ENCODE measurements around the gene ABCD1. TPM values are rescaled to one million over a fixed set of nuclear protein-coding genes. Genes with fewer than 3 reads are reported as not detected.

The ABCD1 gene
- total and polyA plus RNA-seq, 10 of the 15 experiments (the other 5 are each of a cell fraction or from before 2014, with no cell fraction given): 0.13 to 6.5 (median 1.4) TPM

DNA sequence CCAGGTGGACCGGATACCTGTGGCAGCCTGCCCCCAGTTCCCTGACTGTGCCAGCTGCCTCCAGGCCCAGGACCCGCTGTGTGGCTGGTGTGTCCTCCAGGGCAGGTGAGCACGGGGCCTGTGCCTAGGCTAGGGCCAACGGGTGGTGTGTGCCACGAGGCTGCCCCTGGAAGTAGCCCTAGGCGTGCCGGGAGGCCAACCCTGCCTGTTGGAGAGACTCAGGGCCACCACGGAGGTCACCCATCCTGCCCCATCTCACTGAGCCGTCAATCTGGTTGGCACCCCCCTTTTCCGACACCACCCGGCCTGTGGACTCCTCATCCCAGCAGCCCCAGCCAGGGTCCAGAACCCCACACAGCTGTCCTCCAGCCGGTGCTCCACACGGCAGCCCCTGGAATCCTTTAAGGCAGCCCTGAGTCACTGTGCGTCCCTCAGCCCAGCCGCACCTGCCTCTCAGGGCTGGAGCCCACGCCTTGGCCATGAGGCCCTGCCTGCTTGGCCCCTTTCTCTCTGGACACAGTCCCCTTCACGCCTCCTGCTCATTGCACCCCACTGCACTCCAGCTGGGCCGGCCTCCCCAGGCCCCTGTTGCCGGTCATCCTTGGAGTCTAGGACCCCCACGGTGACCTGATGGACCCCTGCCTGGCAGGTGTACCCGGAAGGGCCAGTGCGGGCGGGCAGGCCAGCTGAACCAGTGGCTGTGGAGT lies 44.7 kb downstream of the ABCD1 start:
- BruUV-seq (replicated peaks): no TSS peak
- no peak overlapping the region for H2AFZ ChIP-seq (ENCODE audit: control insufficient read depth, low read depth, low read length)
- FAIRE-seq (no peak), ATAC-seq (no peak), DNase-seq (ENCODE audit: low read depth, low spot score) (no peak)
- CTCF ChIA-PET: no interaction called here
- H3K27ac ChIP-seq (ENCODE audit: control insufficient read depth, insufficient read depth): no peak overlapping the region
- H3K4me2 ChIP-seq (ENCODE audit: control insufficient read depth, insufficient read depth): no peak overlapping the region
- no peaks in the 10 kb centered on the region for H3K27me3 ChIP-seq (replicated peaks in 1 of 2; ENCODE audit: control insufficient read depth in 2 of 2, insufficient read depth in 2 of 2, low read length in 1 of 2)
- in situ Hi-C loops (cut with MboI): no loop called here
- H3K4me3 ChIP-seq: no peak overlapping the region
- 54% methylated on average over 22 of the region's 23 CpGs for WGBS (ENCODE audit: insufficient coverage, insufficient replicate concordance, low lambda C conversion rate, missing lambda C conversion rate)
- H3K9ac ChIP-seq (ENCODE audit: control insufficient read depth, insufficient read depth, low read length): no peak overlapping the region
- intact Hi-C loops (cut with micrococcal nuclease; ENCODE audit: unreplicated experiment): no loop called here
- SMC1A ChIA-PET (ENCODE audit: uncharacterized antibody, unreplicated experiment): no interaction called here
- H4K20me1 ChIP-seq (ENCODE audit: control insufficient read depth, insufficient read depth): no peaks in the 10 kb centered on the region
- H3K4me1 ChIP-seq (ENCODE audit: control insufficient read depth, insufficient read depth, low read length): no peaks in the 10 kb centered on the region
- no peaks in the 10 kb centered on the region for H3K36me3 ChIP-seq (ENCODE audit: control insufficient read depth in 2 of 2, insufficient read depth in 2 of 2, low read length in 1 of 2)
- POLR2A ChIA-PET: no interaction called here
- RAD21 ChIA-PET (ENCODE audit: unreplicated experiment): no interaction called here
- H3K9me3 ChIP-seq (replicated peaks; ENCODE audit: control insufficient read depth, insufficient read depth, low read length): no peaks in the 10 kb centered on the region; the same call in 2 of the 3 replicates
- no peaks in the 10 kb centered on the region for H3K79me2 ChIP-seq (ENCODE audit: control insufficient read depth, insufficient read depth, low read length)
- TF ChIP-seq SIX5 (IDR thresholded peaks at IDR 0.05; ENCODE audit: low read depth, low read length, severe bottlenecking): no peak
- TF ChIP-seq, protein P1, sequence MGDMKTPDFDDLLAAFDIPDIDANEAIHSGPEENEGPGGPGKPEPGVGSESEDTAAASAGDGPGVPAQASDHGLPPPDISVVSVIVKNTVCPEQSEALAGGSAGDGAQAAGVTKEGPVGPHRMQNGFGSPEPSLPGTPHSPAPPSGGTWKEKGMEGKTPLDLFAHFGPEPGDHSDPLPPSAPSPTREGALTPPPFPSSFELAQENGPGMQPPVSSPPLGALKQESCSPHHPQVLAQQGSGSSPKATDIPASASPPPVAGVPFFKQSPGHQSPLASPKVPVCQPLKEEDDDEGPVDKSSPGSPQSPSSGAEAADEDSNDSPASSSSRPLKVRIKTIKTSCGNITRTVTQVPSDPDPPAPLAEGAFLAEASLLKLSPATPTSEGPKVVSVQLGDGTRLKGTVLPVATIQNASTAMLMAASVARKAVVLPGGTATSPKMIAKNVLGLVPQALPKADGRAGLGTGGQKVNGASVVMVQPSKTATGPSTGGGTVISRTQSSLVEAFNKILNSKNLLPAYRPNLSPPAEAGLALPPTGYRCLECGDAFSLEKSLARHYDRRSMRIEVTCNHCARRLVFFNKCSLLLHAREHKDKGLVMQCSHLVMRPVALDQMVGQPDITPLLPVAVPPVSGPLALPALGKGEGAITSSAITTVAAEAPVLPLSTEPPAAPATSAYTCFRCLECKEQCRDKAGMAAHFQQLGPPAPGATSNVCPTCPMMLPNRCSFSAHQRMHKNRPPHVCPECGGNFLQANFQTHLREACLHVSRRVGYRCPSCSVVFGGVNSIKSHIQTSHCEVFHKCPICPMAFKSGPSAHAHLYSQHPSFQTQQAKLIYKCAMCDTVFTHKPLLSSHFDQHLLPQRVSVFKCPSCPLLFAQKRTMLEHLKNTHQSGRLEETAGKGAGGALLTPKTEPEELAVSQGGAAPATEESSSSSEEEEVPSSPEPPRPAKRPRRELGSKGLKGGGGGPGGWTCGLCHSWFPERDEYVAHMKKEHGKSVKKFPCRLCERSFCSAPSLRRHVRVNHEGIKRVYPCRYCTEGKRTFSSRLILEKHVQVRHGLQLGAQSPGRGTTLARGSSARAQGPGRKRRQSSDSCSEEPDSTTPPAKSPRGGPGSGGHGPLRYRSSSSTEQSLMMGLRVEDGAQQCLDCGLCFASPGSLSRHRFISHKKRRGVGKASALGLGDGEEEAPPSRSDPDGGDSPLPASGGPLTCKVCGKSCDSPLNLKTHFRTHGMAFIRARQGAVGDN (IDR thresholded peaks at IDR 0.05): no peak
- no peak for TF ChIP-seq GABPA (IDR thresholded peaks at IDR 0.05; ENCODE audit: low read depth)
- no peak for TF ChIP-seq JUND (IDR thresholded peaks at IDR 0.05; ENCODE audit: low read depth, low read length)
- no peak for TF ChIP-seq ZNF217 (IDR thresholded peaks at IDR 0.05)
- no peak for TF ChIP-seq YY1 (IDR thresholded peaks at IDR 0.05; ENCODE audit: low read depth, low read length)
- no peak for TF ChIP-seq CBFB (IDR thresholded peaks at IDR 0.05; ENCODE audit: low read depth)
- TF ChIP-seq FOXK2 (IDR thresholded peaks at IDR 0.05): no peak
- no peak for TF ChIP-seq EZH2 (IDR thresholded peaks at IDR 0.05; ENCODE audit: borderline replicate concordance, control insufficient read depth, low read depth, low read length)
- TF ChIP-seq, protein P2, sequence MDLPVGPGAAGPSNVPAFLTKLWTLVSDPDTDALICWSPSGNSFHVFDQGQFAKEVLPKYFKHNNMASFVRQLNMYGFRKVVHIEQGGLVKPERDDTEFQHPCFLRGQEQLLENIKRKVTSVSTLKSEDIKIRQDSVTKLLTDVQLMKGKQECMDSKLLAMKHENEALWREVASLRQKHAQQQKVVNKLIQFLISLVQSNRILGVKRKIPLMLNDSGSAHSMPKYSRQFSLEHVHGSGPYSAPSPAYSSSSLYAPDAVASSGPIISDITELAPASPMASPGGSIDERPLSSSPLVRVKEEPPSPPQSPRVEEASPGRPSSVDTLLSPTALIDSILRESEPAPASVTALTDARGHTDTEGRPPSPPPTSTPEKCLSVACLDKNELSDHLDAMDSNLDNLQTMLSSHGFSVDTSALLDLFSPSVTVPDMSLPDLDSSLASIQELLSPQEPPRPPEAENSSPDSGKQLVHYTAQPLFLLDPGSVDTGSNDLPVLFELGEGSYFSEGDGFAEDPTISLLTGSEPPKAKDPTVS (IDR thresholded peaks at IDR 0.05; ENCODE audit: low read depth, low read length): no peak
- TF ChIP-seq RUNX3 (IDR thresholded peaks at IDR 0.05; ENCODE audit: low read length): no peak
- TF ChIP-seq, protein P3, sequence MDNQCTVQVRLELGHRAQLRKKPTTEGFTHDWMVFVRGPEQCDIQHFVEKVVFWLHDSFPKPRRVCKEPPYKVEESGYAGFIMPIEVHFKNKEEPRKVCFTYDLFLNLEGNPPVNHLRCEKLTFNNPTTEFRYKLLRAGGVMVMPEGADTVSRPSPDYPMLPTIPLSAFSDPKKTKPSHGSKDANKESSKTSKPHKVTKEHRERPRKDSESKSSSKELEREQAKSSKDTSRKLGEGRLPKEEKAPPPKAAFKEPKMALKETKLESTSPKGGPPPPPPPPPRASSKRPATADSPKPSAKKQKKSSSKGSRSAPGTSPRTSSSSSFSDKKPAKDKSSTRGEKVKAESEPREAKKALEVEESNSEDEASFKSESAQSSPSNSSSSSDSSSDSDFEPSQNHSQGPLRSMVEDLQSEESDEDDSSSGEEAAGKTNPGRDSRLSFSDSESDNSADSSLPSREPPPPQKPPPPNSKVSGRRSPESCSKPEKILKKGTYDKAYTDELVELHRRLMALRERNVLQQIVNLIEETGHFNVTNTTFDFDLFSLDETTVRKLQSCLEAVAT (IDR thresholded peaks at IDR 0.05): no peak
- TF ChIP-seq, protein P4, sequence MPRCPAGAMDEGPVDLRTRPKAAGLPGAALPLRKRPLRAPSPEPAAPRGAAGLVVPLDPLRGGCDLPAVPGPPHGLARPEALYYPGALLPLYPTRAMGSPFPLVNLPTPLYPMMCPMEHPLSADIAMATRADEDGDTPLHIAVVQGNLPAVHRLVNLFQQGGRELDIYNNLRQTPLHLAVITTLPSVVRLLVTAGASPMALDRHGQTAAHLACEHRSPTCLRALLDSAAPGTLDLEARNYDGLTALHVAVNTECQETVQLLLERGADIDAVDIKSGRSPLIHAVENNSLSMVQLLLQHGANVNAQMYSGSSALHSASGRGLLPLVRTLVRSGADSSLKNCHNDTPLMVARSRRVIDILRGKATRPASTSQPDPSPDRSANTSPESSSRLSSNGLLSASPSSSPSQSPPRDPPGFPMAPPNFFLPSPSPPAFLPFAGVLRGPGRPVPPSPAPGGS (IDR thresholded peaks at IDR 0.05; ENCODE audit: borderline replicate concordance, insufficient read depth, low read depth, low read length, poor library complexity, severe bottlenecking): no peak
